DOHH2 (cell line): ENCODE measurements around the gene RAD51D.
"Not testable (repeated sequence)": the region's sequence is repeated elsewhere in the genome, so short reads cannot be mapped to it uniquely, and the experiment has no call there.

ENCODE experiments used
- H3F3A ChIP-seq: fragments of 200-600 bp; sonication (generic), shearing (Covaris generic); 2 replicates; pipeline ENCODE4 v1.6.0; 2016; ENCODE audit warnings: antibody characterized with exemption, mild to moderate bottlenecking; ENCODE audit not compliant: control insufficient read depth, insufficient read depth
- H3K27ac ChIP-seq: fragments of 200-600 bp; sonication (generic); 2 replicates; pipeline ENCODE4 v1.5.1; 2014; ENCODE audit warnings: low read depth, mild to moderate bottlenecking, low read length, moderate library complexity
- H3K27me3 ChIP-seq: fragments of 200-600 bp; sonication (generic); 2 replicates; pipeline ENCODE4 v1.6.1; 2014; ENCODE audit warnings: mild to moderate bottlenecking, low read length, mixed read lengths; ENCODE audit not compliant: control insufficient read depth
- H3K36me3 ChIP-seq: fragments of 200-600 bp; sonication (generic); 2 replicates; pipeline ENCODE4 v1.6.1; 2014; ENCODE audit warnings: mild to moderate bottlenecking, low read length, moderate library complexity, mixed read lengths; ENCODE audit not compliant: control insufficient read depth
- H3K4me1 ChIP-seq: fragments of 200-600 bp; sonication (generic); 2 replicates; pipeline ENCODE4 v1.6.1; 2014; ENCODE audit warnings: mild to moderate bottlenecking, low read length, mixed read lengths; ENCODE audit not compliant: control insufficient read depth
- H3K4me2 ChIP-seq: fragments of 200-600 bp; sonication (generic); 2 replicates; pipeline ENCODE4 v1.6.0; 2014; ENCODE audit warnings: mild to moderate bottlenecking, low read length, moderate library complexity
- H3K4me3 ChIP-seq: fragments of 200-600 bp; sonication (generic); 2 replicates; pipeline ENCODE4 v1.5.1; 2014; ENCODE audit warnings: mild to moderate bottlenecking, low read length, mixed read lengths
- H3K79me2 ChIP-seq: fragments of 200-600 bp; sonication (generic); 2 replicates; pipeline ENCODE4 v1.6.1; 2014; ENCODE audit warnings: mild to moderate bottlenecking, low read length, mixed read lengths; ENCODE audit not compliant: control insufficient read depth
- H3K9me2 ChIP-seq: fragments of 200-600 bp; sonication (generic); replicated peaks from 2 replicates; pipeline ENCODE4 v1.6.1; 2014; ENCODE audit warnings: mild to moderate bottlenecking, low read length, mixed read lengths; ENCODE audit not compliant: control insufficient read depth
- H3K9me3 ChIP-seq: fragments of 200-600 bp; sonication (generic); 2 replicates; pipeline ENCODE4 v1.6.1; 2014; ENCODE audit warnings: antibody characterized with exemption, low read length, mixed read lengths; ENCODE audit not compliant: control insufficient read depth, insufficient read depth
- H4K20me1 ChIP-seq: fragments of 200-600 bp; sonication (generic); 2 replicates; pipeline ENCODE4 v1.6.0; 2014; ENCODE audit warnings: low read depth, mild to moderate bottlenecking, antibody characterized with exemption, low read length, moderate library complexity; ENCODE audit not compliant: control insufficient read depth, insufficient read depth
- CTCF ChIP-seq: fragments of 200-600 bp; sonication (generic); IDR thresholded peaks from one replicate; pipeline ENCODE4 v1.5.1; 2014; ENCODE audit warnings: antibody characterized with exemption, mild to moderate bottlenecking, low read depth, low read length; ENCODE audit not compliant: poor library complexity, severe bottlenecking
- EZH2phosphoT487 ChIP-seq: fragments of 200-600 bp; sonication (generic); IDR thresholded peaks from 2 replicates; pipeline ENCODE4 v1.6.1; 2017; ENCODE audit warnings: borderline replicate concordance, mild to moderate bottlenecking, antibody characterized with exemption, low read length, moderate library complexity, mixed read lengths

The RAD51D gene

GRCh38 chr17:35155246-35155645, 35.6 kb upstream of the RAD51D start:
- Histone ChIP-seq H3K4me1 (peaks cover 3% of the 10 kb centered on the region; the same call in 1 of the 2 replicates), H3F3A (no peaks in the 10 kb centered on the region), H3K79me2 (no peaks in the 10 kb centered on the region), H3K9me3 (no peaks in the 10 kb centered on the region), H4K20me1 (no peaks in the 10 kb centered on the region), H3K27ac (no peak overlapping the region), H3K4me2 (no peak overlapping the region), H3K9me2 (no peaks in the 10 kb centered on the region), H3K4me3 (no peak overlapping the region), H3K27me3 (peaks cover 15% of the 10 kb centered on the region), H3K36me3 (no peaks in the 10 kb centered on the region)
- no peak for TF ChIP-seq EZH2phosphoT487
- no peak for TF ChIP-seq CTCF

GRCh38 chr17:35154196-35155165, 34.8 kb upstream of the RAD51D start:
- Histone ChIP-seq H3K9me2 (no peaks in the 10 kb centered on the region), H3K27ac (no peak overlapping the region), H3K4me3 (no peak overlapping the region), H3K27me3 (peaks cover 9% of the 10 kb centered on the region), H3K4me1 (peaks cover 4% of the 10 kb centered on the region; the same call in 1 of the 2 replicates), H3F3A (no peaks in the 10 kb centered on the region), H3K79me2 (no peaks in the 10 kb centered on the region), H4K20me1 (no peaks in the 10 kb centered on the region), H3K4me2 (no peak overlapping the region), H3K9me3 (no peaks in the 10 kb centered on the region), H3K36me3 (no peaks in the 10 kb centered on the region)
- TF ChIP-seq EZH2phosphoT487 (no peak), CTCF (no peak)

GRCh38 chr17:35152421-35153140, 32.9 kb upstream of the RAD51D start:
- H3K27me3 ChIP-seq = no peaks in the 10 kb centered on the region
- no peak overlapping the region for H3K4me2 ChIP-seq
- no peak overlapping the region for H3K4me3 ChIP-seq
- no peak overlapping the region for H3K27ac ChIP-seq
- H3K4me1 ChIP-seq = peaks cover 4% of the 10 kb centered on the region; the same call in 1 of the 2 replicates
- no peaks in the 10 kb centered on the region for H4K20me1 ChIP-seq
- H3K9me2 ChIP-seq = no peaks in the 10 kb centered on the region
- no peaks in the 10 kb centered on the region for H3K9me3 ChIP-seq
- no peaks in the 10 kb centered on the region for H3K36me3 ChIP-seq
- H3F3A ChIP-seq = no peaks in the 10 kb centered on the region
- no peaks in the 10 kb centered on the region for H3K79me2 ChIP-seq
- TF ChIP-seq CTCF = no peak
- no peak for TF ChIP-seq EZH2phosphoT487

- H4K20me1 ChIP-seq, H3K9me2 ChIP-seq, H3K9me3 ChIP-seq, H3K36me3 ChIP-seq, H3K27ac ChIP-seq, H3K4me2 ChIP-seq, H3F3A ChIP-seq, H3K4me1 ChIP-seq, H3K27me3 ChIP-seq, H3K4me3 ChIP-seq, H3K79me2 ChIP-seq: not testable (repeated sequence)
These were observed 31.4 kb upstream of the RAD51D start for GRCh38 chr17:35151080-35151479.
